GM18502 (cell line): ENCODE measurements around the gene CYP2W1.
"Not testable (repeated sequence)": the region's sequence is repeated elsewhere in the genome, so short reads cannot be mapped to it uniquely, and the experiment has no call there.

ENCODE experiments used
- ATAC-seq: cut with Tn5 transposase; IDR thresholded peaks from one replicate; pipeline ENCODE4 v1.9.1; 2021; ENCODE audit warnings: mild to moderate bottlenecking; ENCODE audit not compliant: unreplicated experiment, poor library complexity

CYP2W1 gene

GRCh38 chr7:983004-983615 lies at the start of gene CYP2W1:
TSS of gene CYP2W1 (plus strand) at chr7:983181. CDS start at chr7:983212, 31 bp downstream.
- ATAC-seq: no peak

DNA sequence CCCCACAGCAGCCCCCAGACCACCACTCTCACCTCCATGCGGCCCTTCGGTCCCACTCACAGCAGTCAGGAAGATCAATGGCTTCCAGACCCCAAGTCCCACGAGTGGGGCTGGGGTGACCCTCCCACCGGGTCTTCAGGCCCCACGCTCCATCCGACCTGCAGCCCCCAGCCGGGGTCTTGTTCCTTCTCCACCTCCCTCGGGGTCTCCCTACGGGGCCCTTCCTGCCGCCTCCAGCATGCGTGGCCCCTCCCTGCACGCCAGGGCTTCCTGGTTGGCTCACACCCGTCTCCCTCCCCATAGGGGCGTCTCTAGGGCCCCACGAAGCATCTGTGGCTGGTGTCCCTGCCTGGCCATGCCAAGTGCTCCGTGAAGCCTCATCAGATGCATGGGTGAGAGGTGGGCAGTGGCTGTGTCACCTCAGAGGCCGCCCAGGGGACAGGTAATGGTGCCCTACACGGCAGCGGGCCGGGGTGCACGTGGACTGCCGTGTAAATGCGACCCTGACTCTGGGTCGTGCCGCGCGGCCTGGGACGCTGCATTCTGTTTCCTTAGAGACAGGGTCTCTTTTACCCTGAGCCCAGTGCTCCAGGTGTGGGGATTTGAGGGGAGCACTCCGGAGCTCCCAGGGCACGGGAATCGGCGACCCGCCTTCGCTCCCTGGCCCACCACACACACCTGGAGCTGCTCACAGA lies 48.4 kb upstream of the CYP2W1 start:
- ATAC-seq: no peak

DNA sequence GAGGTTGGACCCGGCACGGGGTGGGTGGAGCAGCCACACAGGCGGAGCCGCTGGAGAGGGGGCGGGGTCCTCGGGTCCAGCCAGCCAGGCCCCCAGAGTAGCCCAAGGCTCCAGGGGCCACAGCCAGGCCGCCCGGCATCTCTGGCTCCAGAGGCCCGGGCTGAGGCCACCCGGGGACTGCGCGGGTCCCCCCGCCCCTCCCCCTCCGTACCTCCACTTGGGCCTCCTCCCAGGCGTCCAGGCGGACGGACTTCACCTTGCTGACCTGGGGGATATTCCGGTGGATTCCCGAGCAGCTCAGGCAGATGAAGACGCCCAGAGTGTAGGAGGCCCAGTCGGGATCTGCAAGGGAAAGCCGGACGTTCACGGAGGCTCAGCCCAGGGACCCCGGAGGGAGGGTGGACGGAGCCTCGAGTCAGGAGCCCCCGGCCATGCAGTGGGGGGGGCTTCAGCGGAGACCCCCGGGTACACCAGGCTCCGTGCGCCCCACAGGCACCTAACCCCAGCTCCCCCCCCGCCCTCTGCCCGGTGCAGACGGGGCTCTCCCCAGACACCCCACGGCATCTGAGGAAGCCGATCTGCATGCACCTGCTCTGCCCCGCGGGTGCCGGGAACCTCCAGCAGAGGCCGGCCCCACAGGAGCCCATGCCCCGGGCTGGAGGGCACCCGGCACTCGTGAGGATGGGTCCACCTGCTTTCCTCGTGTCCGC lies 47.7 kb upstream of the CYP2W1 start:
- ATAC-seq: no peak

- no peak for ATAC-seq
These were observed 47.1 kb upstream of the CYP2W1 start for GRCh38 chr7:935874-936385.

DNA sequence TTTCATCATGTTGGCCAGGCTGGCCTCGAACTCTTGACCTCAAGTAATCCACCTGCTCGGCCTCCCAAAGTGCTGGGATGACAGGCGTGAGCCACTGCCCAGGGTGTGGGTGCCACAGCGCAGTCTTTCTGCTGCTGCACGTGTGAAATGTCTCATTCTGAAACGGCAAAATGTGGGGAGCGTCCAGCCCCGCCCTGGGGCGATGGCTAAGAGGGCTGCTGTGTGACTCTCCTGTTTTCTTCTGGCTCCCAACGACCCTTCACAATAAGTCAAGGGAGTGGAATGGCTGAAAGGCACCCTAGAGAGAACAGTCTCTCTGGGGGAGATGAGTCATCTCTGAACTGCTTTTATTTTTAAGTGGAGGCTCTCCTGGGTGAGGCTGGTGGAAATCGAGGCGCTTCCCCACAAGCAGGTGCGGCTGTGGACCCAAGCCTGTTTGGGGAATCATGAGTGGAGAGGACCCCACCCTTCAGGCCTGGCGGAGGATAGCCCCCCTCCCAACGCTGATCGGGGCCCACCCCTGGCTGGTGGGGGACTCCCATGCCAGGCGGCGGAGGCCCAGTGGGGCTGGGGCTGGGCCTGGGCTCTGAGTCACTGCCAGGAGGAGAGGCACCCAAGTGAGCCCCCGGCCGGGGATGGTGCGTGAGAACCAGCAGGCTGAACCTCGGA lies 46.5 kb upstream of the CYP2W1 start:
- peak; percentile 88 for ATAC-seq

DNA sequence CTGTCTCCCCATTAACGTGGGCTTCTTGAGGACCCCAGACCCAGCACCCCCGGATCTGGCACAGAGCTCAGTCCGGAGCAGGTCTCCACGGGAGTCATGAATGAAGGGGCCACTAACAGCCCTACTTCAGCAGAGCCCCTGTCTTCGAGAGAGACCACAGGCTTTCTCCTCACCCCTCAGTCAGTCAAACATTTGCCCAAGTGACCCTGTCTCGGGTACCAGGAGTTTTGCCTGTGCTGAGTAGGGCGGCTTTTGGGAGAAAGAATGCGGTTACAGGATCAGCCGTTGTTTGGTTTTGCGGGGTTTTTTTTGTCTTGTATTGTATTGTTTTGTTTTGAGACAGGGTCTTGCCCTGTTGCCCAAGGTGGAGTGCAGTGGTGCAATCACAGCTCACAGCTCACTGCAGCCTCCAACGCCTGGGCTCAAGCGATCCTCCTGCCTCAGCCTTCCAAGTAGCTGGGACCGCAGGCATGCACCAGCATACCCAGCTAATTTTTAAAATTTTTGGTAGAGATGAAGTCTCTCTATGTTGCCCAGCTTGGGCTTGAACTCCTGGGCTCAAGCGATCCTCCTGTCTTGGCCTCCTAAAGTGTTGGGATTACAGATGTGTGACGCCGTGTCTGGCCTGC lies 45.0 kb upstream of the CYP2W1 start:
- no peak for ATAC-seq

GRCh38 chr7:938546-939185 lies 44.3 kb upstream of the CYP2W1 start:
- no peak for ATAC-seq

GRCh38 chr7:939843-940242 lies 43.1 kb upstream of the CYP2W1 start:
- ATAC-seq: no peak

DNA sequence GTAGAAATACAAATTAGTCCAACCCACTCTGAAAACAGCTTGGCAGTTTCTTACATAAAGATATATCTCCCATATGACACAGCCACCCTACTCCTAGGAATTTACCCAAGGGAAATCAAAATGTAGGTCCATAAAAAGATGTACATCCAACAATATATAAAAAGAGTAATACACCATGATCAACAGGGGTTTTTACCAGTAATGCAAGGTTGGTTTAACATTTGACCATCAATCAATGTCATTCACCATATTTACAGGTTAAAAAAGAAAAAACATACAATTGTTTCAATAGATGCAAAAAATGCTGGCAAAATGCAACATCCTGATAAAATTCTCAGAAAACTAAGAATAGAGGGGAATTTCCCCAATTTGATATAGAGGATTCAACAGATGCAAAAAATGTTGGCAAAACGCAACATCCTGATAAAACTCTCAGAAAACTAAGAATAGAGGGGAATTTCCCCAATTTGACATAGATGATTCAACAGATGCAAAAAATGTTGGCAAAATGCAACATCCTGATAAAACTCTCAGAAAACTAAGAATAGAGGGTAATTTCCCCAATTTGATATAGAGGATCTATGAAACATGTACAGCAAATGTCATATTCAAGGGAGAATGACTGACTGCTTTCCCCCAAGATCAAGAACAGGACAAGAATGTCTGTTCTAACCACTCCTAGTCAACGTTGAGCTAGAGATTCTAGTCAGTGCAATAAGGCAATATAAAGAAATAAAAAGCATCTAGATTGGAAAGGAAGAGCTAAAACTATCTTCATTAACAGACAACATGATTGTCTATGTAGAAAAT lies 42.2 kb upstream of the CYP2W1 start:
- no peak for ATAC-seq

- ATAC-seq: not testable (repeated sequence)
These were observed 39.2 kb upstream of the CYP2W1 start for GRCh38 chr7:943793-944192.

DNA sequence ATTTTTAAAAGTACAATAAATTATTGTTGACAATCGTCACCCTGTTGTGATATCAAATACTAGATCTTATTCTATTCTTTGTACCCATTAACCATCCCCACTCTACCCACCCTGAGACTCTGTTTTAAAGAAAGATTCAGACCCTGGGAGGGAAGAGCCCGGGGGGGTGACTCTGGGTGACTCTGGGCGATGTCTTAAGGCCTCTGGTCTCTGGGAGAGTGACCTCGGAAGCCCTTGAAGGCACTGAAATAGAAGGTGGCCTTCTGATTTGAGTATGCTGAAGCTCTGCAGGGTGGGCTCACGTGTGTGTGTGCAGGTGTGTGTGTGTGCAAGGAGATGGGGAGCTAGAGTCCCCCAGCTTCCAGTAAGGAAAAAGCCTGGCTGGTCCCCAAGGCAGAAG lies 38.2 kb upstream of the CYP2W1 start:
- no peak for ATAC-seq

DNA sequence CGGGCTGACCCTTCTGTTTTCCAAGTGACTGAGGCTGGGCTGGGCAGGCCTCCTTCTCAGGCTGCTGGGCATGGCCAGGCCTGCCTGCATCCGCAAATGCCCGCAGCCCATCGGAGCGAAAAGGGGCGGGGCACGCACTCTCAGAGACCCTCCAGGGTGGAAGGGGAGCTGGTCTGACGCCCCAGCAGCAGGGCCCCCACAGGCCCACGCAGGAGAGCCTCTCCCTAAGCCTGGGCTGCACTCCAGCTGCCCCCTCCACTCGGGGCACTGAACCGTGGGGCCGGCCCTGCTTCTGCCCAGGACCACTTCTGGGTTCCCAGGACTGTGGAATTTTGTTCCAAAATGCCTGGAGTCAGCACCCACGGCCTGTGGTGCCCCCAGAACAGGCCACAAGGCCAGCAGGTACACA lies 37.8 kb upstream of the CYP2W1 start:
- no peak for ATAC-seq

- no peak for ATAC-seq
These were observed 37.3 kb upstream of the CYP2W1 start for GRCh38 chr7:945556-946255.

- no peak for ATAC-seq
These were observed 36.6 kb upstream of the CYP2W1 start for GRCh38 chr7:946256-946996.

DNA sequence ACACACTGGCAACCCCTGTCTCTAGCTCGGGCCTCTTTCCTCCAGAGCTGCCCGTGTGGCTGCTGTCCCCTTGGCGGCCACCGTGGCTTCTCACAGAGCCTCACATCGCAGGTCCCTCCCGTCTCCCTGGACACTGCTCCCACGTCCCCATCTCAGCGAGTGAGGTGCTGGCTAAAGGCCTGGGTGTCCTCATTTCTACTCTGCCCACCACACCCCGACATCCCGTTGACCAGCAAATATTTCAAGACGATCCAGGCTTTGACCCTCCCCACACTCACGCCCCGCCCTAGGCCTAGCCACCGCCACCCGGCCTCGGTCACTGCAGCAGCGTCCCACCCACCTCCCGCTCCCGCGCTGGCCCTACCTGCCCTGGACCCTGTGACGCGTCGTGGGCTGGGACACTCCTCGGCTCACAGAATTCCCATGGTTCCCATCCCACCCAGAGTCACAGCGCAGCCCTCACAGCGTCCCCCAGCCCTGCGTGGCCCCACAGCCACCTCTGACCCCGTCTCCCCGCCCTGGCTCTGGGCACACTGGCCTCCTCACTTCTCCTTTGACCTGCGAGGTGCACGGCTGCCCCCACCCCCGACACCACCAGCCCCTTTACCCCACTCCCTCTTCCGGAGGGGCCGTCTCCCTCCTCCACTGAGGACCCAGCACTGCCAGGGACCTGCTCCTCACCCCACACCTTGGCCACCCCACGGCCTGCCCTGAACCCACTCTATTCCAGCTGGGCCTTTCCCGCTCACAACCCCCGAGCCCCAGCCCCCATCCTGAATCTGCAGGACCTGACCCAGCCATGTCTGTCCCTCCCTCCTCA lies 35.4 kb upstream of the CYP2W1 start:
- no peak for ATAC-seq

- peak; percentile 23 for ATAC-seq
These were observed 33.7 kb upstream of the CYP2W1 start for GRCh38 chr7:949021-949934.
